SHP77 treated with DMSO at 0.1 percent for 48 hours (cell line): ENCODE measurements around the gene SSH3.

Experiments
- DNase-seq: peaks from one replicate; lab custom pipeline; 2025; lab: John Stamatoyannopoulos, UW

SSH3 gene

GRCh38 chr11:67280341-67280787, 23.0 kb upstream of the SSH3 start:
- DNase-seq: no peak

GRCh38 chr11:67280788-67281551, 22.4 kb upstream of the SSH3 start:
- DNase-seq: no peak

- no peak for DNase-seq
These were observed 21.7 kb upstream of the SSH3 start for GRCh38 chr11:67281552-67282150.

- DNase-seq: no peak
These were observed 21.0 kb upstream of the SSH3 start for GRCh38 chr11:67282155-67282875.

- DNase-seq: no peak
These were observed 20.4 kb upstream of the SSH3 start for GRCh38 chr11:67282876-67283371.

- DNase-seq: no peak
These were observed 19.8 kb upstream of the SSH3 start for GRCh38 chr11:67283481-67283963.

- no peak for DNase-seq
These were observed 18.4 kb upstream of the SSH3 start for GRCh38 chr11:67284811-67285540.

GRCh38 chr11:67285541-67286498, 17.5 kb upstream of the SSH3 start:
- DNase-seq: no peak

- DNase-seq: no peak
These were observed 16.6 kb upstream of the SSH3 start for GRCh38 chr11:67286621-67287333.

- DNase-seq: no peak
These were observed 15.8 kb upstream of the SSH3 start for GRCh38 chr11:67287355-67288197.

GRCh38 chr11:67288198-67288451, 15.2 kb upstream of the SSH3 start:
- no peak for DNase-seq

- peak; percentile 80 for DNase-seq
These were observed 14.7 kb upstream of the SSH3 start for GRCh38 chr11:67288452-67289225.

- DNase-seq: no peak
These were observed 14.1 kb upstream of the SSH3 start, which contains the start of gene ANKRD13D for GRCh38 chr11:67289226-67289650. ANKRD13D (plus strand) TSS chr11:67289303; CDS start chr11:67289461, 158 bp downstream.

- no peak for DNase-seq
These were observed 13.5 kb upstream of the SSH3 start for GRCh38 chr11:67289651-67290479.

- DNase-seq: no peak
These were observed 12.5 kb upstream of the SSH3 start for GRCh38 chr11:67290801-67291200.

- no peak for DNase-seq
These were observed 11.6 kb upstream of the SSH3 start for GRCh38 chr11:67291481-67292381.

- no peak for DNase-seq
These were observed 10.7 kb upstream of the SSH3 start for GRCh38 chr11:67292671-67293070.
